Esophagus (tissue), 2 donors: ENCODE measurements around the gene MSMO1. TPM values are rescaled to one million over a fixed set of nuclear protein-coding genes. Genes with fewer than 3 reads are reported as not detected.

ENCODE experiments used
- H3K27ac ChIP-seq, 2 donors: one replicate each; pipeline ENCODE4 v1.5.1; 2013; ENCODE audit warnings: low read depth in 2 of 2, mild to moderate bottlenecking in 2 of 2, inconsistent platforms in 1 of 2, low read length in 1 of 2, moderate library complexity in 1 of 2
- H3K27me3 ChIP-seq, 2 donors: one replicate each; pipeline ENCODE4 v1.6.1; 2013; ENCODE audit warnings: low read length in 2 of 2, control low read depth in 1 of 2, mild to moderate bottlenecking in 1 of 2; ENCODE audit not compliant: insufficient read depth in 2 of 2, control insufficient read depth in 1 of 2
- H3K36me3 ChIP-seq, 2 donors: one replicate each; pipeline ENCODE4 v1.6.1; 2013; ENCODE audit warnings: low read length in 1 of 2; ENCODE audit not compliant: control insufficient read depth in 2 of 2, insufficient read depth in 2 of 2
- H3K4me1 ChIP-seq, 2 donors: one replicate each; pipeline ENCODE4 v1.6.1; 2013; ENCODE audit warnings: low read length in 1 of 2; ENCODE audit not compliant: control insufficient read depth in 2 of 2, insufficient read depth in 2 of 2
- H3K4me3 ChIP-seq, 2 donors: one replicate each; pipeline ENCODE4 v1.5.1; 2013; ENCODE audit warnings: low read length in 2 of 2, mild to moderate bottlenecking in 2 of 2, low read depth in 1 of 2, moderate library complexity in 1 of 2
- H3K9me3 ChIP-seq, 2 donors: one replicate each; pipeline ENCODE4 v1.6.1; 2013; ENCODE audit warnings: mild to moderate bottlenecking in 2 of 2, low read depth in 1 of 2, low read length in 1 of 2, moderate library complexity in 1 of 2; ENCODE audit not compliant: control insufficient read depth in 2 of 2, insufficient read depth in 1 of 2
- WGBS, 2 donors: extraction: QIAGEN DNeasy Blood & Tissue Kit; methylation state at CpG; one replicate each; pipeline ENCODE4 v1.1.7; 2013; 5-methylcytosine and 5-hydroxymethylcytosine counted together
- polyA plus RNA-seq, 2 donors: library from polyadenylated mRNA; stranded (reverse); fragments of 200-250 nt; gene quantifications; one replicate each; pipeline ENCODE4 v1.2.3, GENCODE V29; 2013
- donor health status: healthy with polysubstance abuse.
- donor health status: Bipolar disorder and iron deficiency.

Gene MSMO1
- polyA plus RNA-seq, 2 donors: 109 to 154 TPM

- Histone ChIP-seq H3K27ac (peak overlapping the region in 1 of 2 donors; percentile 30), H3K4me3 (no peak overlapping the region), H3K4me1 (no peaks in the 10 kb centered on the region), H3K9me3 (no peaks in the 10 kb centered on the region), H3K27me3 (no peaks in the 10 kb centered on the region), H3K36me3 (peaks cover 3 to 8% of the 10 kb centered on the region in 2 donors)
- WGBS, 2 donors: 54 to 64% methylated on average over 5 of the region's 5 CpGs
These were observed 32.6 kb upstream of the MSMO1 start for GRCh38 chr4:165294907-165295306.

GRCh38 chr4:165297626-165298025, 29.8 kb upstream of the MSMO1 start:
- no peaks in the 10 kb centered on the region for H3K27me3 ChIP-seq
- no peaks in the 10 kb centered on the region for H3K9me3 ChIP-seq
- WGBS, 2 donors: 96 to 98% methylated on average over 8 of the region's 8 CpGs
- H3K36me3 ChIP-seq: peaks cover 3 to 8% of the 10 kb centered on the region in 2 donors
- H3K27ac ChIP-seq: no peak overlapping the region
- peaks cover 0 to 2% of the 10 kb centered on the region in 2 donors for H3K4me1 ChIP-seq
- no peak overlapping the region for H3K4me3 ChIP-seq

- Histone ChIP-seq H3K27me3 (no peaks in the 10 kb centered on the region), H3K4me1 (peaks cover 0 to 2% of the 10 kb centered on the region in 2 donors), H3K36me3 (peaks cover 3 to 8% of the 10 kb centered on the region in 2 donors), H3K4me3 (no peak overlapping the region), H3K9me3 (no peaks in the 10 kb centered on the region), H3K27ac (no peak overlapping the region)
- 87 to 90% methylated on average over 5 of the region's 5 CpGs for WGBS, 2 donors
These were observed 27.9 kb upstream of the MSMO1 start for GRCh38 chr4:165299399-165300060.

- peaks cover 0 to 2% of the 10 kb centered on the region in 2 donors for H3K4me1 ChIP-seq
- 13 to 14% methylated on average over 1 of the region's 1 CpG for WGBS, 2 donors
- peaks cover 3 to 8% of the 10 kb centered on the region in 2 donors for H3K36me3 ChIP-seq
- no peaks in the 10 kb centered on the region for H3K27me3 ChIP-seq
- H3K27ac ChIP-seq: peak overlapping the region in 1 of 2 donors; percentile 27
- no peaks in the 10 kb centered on the region for H3K9me3 ChIP-seq
- peak overlapping the region in 1 of 2 donors; percentile 15 for H3K4me3 ChIP-seq
These were observed 25.6 kb upstream of the MSMO1 start for GRCh38 chr4:165301833-165302232.

GRCh38 chr4:165302658-165303057, 24.8 kb upstream of the MSMO1 start:
- no peak overlapping the region for H3K4me3 ChIP-seq
- no peaks in the 10 kb centered on the region for H3K27me3 ChIP-seq
- no peaks in the 10 kb centered on the region for H3K9me3 ChIP-seq
- peaks cover 0 to 2% of the 10 kb centered on the region in 2 donors for H3K4me1 ChIP-seq
- WGBS, 2 donors: 78 to 97% methylated on average over 1 of the region's 1 CpG
- no peak overlapping the region for H3K27ac ChIP-seq
- peaks cover 1 to 6% of the 10 kb centered on the region in 2 donors for H3K36me3 ChIP-seq

- Histone ChIP-seq H3K9me3 (no peaks in the 10 kb centered on the region), H3K4me3 (no peak overlapping the region), H3K36me3 (no peaks in the 10 kb centered on the region), H3K27me3 (no peaks in the 10 kb centered on the region), H3K4me1 (no peaks in the 10 kb centered on the region), H3K27ac (no peak overlapping the region)
- WGBS, 2 donors: 86 to 94% methylated on average over 1 of the region's 1 CpG
These were observed 19.3 kb upstream of the MSMO1 start for GRCh38 chr4:165308166-165308565.

GRCh38 chr4:165308606-165309005, 18.9 kb upstream of the MSMO1 start:
- no peaks in the 10 kb centered on the region for H3K4me1 ChIP-seq
- H3K36me3 ChIP-seq: no peaks in the 10 kb centered on the region
- H3K9me3 ChIP-seq: no peaks in the 10 kb centered on the region
- H3K27me3 ChIP-seq: no peaks in the 10 kb centered on the region
- no peak overlapping the region for H3K4me3 ChIP-seq
- H3K27ac ChIP-seq: no peak overlapping the region
- 63 to 72% methylated on average over 2 of the region's 2 CpGs for WGBS, 2 donors

- Histone ChIP-seq H3K4me3 (no peak overlapping the region), H3K36me3 (no peaks in the 10 kb centered on the region), H3K27me3 (no peaks in the 10 kb centered on the region), H3K4me1 (no peaks in the 10 kb centered on the region), H3K9me3 (no peaks in the 10 kb centered on the region), H3K27ac (no peak overlapping the region)
- WGBS, 2 donors: 98% methylated on average over 4 of the region's 4 CpGs
These were observed 18.0 kb upstream of the MSMO1 start for GRCh38 chr4:165309456-165309855.

GRCh38 chr4:165312506-165312905, 15.0 kb upstream of the MSMO1 start:
- WGBS, 2 donors: 74 to 78% methylated on average over 2 of the region's 2 CpGs
- no peaks in the 10 kb centered on the region for H3K36me3 ChIP-seq
- no peak overlapping the region for H3K27ac ChIP-seq
- no peaks in the 10 kb centered on the region for H3K27me3 ChIP-seq
- no peaks in the 10 kb centered on the region for H3K9me3 ChIP-seq
- no peaks in the 10 kb centered on the region for H3K4me1 ChIP-seq
- H3K4me3 ChIP-seq: no peak overlapping the region

GRCh38 chr4:165319030-165319429, 8.4 kb upstream of the MSMO1 start:
- Histone ChIP-seq H3K36me3 (no peaks in the 10 kb centered on the region), H3K9me3 (no peaks in the 10 kb centered on the region), H3K27me3 (no peaks in the 10 kb centered on the region), H3K4me1 (no peaks in the 10 kb centered on the region), H3K27ac (no peak overlapping the region), H3K4me3 (no peak overlapping the region)
- WGBS, 2 donors: 95% methylated on average over 5 of the region's 5 CpGs
